ENCODE measurements around the gene RTKN2.
"Not testable (repeated sequence)": the region's sequence is repeated elsewhere in the genome, so short reads cannot be mapped to it uniquely, and the experiment has no call there.

RTKN2 gene

GRCh38 chr10:62259998-62260397 lies 8.6 kb downstream of the RTKN2 start:
- DNase-seq (ENCODE audit: low read depth in 3 of 3, low spot score in 1 of 3), result no peak

GRCh38 chr10:62259456-62259855 lies 9.2 kb downstream of the RTKN2 start:
- no peak for DNase-seq (ENCODE audit: low read depth in 3 of 3, low spot score in 1 of 3)

- DNase-seq (ENCODE audit: low read depth in 3 of 3, low spot score in 1 of 3), result no peak
These were observed 9.7 kb downstream of the RTKN2 start for GRCh38 chr10:62258926-62259325.

- no peak for DNase-seq (ENCODE audit: low read depth in 3 of 3, low spot score in 1 of 3)
These were observed 14.9 kb downstream of the RTKN2 start for GRCh38 chr10:62253704-62254103.

GRCh38 chr10:62252051-62252450 lies 16.6 kb downstream of the RTKN2 start:
- DNase-seq (ENCODE audit: low read depth in 3 of 3, low spot score in 1 of 3), result no peak

GRCh38 chr10:62250594-62251198 lies 17.9 kb downstream of the RTKN2 start:
- no peak for DNase-seq (ENCODE audit: low read depth in 3 of 3, low spot score in 1 of 3)

GRCh38 chr10:62249957-62250356 lies 18.7 kb downstream of the RTKN2 start:
- no peak for DNase-seq (ENCODE audit: low read depth in 3 of 3, low spot score in 1 of 3)

GRCh38 chr10:62248465-62248864 lies 20.2 kb downstream of the RTKN2 start:
- no peak for DNase-seq (ENCODE audit: low read depth in 3 of 3, low spot score in 1 of 3)

GRCh38 chr10:62244785-62245467 lies 23.7 kb downstream of the RTKN2 start:
- peak in 1 of 3 donors; percentile 13 for DNase-seq (ENCODE audit: low read depth in 3 of 3, low spot score in 1 of 3)

GRCh38 chr10:62244088-62244487 lies 24.6 kb downstream of the RTKN2 start:
- DNase-seq (ENCODE audit: low read depth in 3 of 3, low spot score in 1 of 3), result no peak

- no peak for DNase-seq (ENCODE audit: low read depth in 3 of 3, low spot score in 1 of 3)
These were observed 25.0 kb downstream of the RTKN2 start for GRCh38 chr10:62243647-62243997.

GRCh38 chr10:62242965-62243646 lies 25.5 kb downstream of the RTKN2 start:
- not testable (repeated sequence) for DNase-seq (ENCODE audit: low read depth in 3 of 3, low spot score in 1 of 3)

- DNase-seq (ENCODE audit: low read depth in 3 of 3, low spot score in 1 of 3), result not testable (repeated sequence)
These were observed 27.1 kb downstream of the RTKN2 start for GRCh38 chr10:62241521-62241920.

GRCh38 chr10:62239994-62240393 lies 28.6 kb downstream of the RTKN2 start:
- no peak for DNase-seq (ENCODE audit: low read depth in 3 of 3, low spot score in 1 of 3)

GRCh38 chr10:62238880-62239279 lies 29.8 kb downstream of the RTKN2 start:
- DNase-seq (ENCODE audit: low read depth in 3 of 3, low spot score in 1 of 3), result no peak

- no peak for DNase-seq (ENCODE audit: low read depth in 3 of 3, low spot score in 1 of 3)
These were observed 30.7 kb downstream of the RTKN2 start for GRCh38 chr10:62237966-62238365.

- DNase-seq (ENCODE audit: low read depth in 3 of 3, low spot score in 1 of 3), result no peak
These were observed 31.1 kb downstream of the RTKN2 start for GRCh38 chr10:62237506-62237905.

GRCh38 chr10:62234077-62234605 lies 34.5 kb downstream of the RTKN2 start:
- DNase-seq (ENCODE audit: low read depth in 3 of 3, low spot score in 1 of 3), result no peak

- DNase-seq (ENCODE audit: low read depth in 3 of 3, low spot score in 1 of 3), result no peak
These were observed 35.1 kb downstream of the RTKN2 start for GRCh38 chr10:62233356-62234076.

- DNase-seq (ENCODE audit: low read depth in 3 of 3, low spot score in 1 of 3), result no peak
These were observed 36.8 kb downstream of the RTKN2 start for GRCh38 chr10:62231805-62232204.

GRCh38 chr10:62231371-62231770 lies 37.3 kb downstream of the RTKN2 start:
- no peak for DNase-seq (ENCODE audit: low read depth in 3 of 3, low spot score in 1 of 3)
